Gastrocnemius medialis (tissue), 4 donors: ENCODE results near the gene INPP5F.

ENCODE experiments used
- POLR2A ChIP-seq, 2 donors: fragments of 450-650 bp; IDR thresholded peaks; one replicate each; pipeline ENCODE4 v1.6.1; 2017; ENCODE audit warnings: antibody characterized with exemption in 2 of 2, mild to moderate bottlenecking in 2 of 2, moderate library complexity in 2 of 2
- TF ChIP-seq, protein P1 (sequence below), 5 experiments: fragments of 450-650 bp in 3 of 5; fragments of 200-600 bp in 2 of 5; sonication (generic) in 2 of 5; IDR thresholded peaks in 4 of 5; conservative IDR thresholded peaks in 1 of 5; 1 replicate in 4 of 5; 2 replicates in 1 of 5; pipeline ENCODE4 v1.5.1; 2016 to 2019; ENCODE audit warnings: antibody characterized with exemption in 5 of 5, mild to moderate bottlenecking in 3 of 5, moderate library complexity in 3 of 5

DNA sequence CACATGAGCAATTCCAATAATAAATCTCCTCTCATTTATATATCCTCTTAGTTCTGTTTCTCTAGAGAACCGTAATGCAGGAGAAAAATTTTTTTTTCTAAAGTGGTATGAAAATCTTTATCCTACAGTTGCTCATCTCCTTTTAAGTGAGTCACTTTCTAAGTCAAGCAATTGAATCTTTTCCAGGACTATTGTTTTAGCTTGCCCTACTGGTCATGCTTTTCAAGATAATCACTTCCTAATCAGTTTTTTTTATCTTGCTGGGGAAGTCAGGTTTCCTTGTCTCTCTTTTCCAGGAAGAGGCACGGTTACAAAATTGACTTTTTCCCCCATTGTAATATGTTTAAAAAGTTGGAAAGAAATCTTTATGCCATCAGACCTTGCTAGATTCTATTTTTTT lies 44.0 kb downstream of the INPP5F start:
- TF ChIP-seq, protein P1, sequence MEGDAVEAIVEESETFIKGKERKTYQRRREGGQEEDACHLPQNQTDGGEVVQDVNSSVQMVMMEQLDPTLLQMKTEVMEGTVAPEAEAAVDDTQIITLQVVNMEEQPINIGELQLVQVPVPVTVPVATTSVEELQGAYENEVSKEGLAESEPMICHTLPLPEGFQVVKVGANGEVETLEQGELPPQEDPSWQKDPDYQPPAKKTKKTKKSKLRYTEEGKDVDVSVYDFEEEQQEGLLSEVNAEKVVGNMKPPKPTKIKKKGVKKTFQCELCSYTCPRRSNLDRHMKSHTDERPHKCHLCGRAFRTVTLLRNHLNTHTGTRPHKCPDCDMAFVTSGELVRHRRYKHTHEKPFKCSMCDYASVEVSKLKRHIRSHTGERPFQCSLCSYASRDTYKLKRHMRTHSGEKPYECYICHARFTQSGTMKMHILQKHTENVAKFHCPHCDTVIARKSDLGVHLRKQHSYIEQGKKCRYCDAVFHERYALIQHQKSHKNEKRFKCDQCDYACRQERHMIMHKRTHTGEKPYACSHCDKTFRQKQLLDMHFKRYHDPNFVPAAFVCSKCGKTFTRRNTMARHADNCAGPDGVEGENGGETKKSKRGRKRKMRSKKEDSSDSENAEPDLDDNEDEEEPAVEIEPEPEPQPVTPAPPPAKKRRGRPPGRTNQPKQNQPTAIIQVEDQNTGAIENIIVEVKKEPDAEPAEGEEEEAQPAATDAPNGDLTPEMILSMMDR (IDR thresholded peaks at IDR 0.05 in 4 of 5, conservative IDR thresholded peaks at IDR 0.05 in 1 of 5), result no peak
- no peak for TF ChIP-seq POLR2A (IDR thresholded peaks at IDR 0.05)
